Osteoblast (primary cell): Measurements from ENCODE around the gene GANAB. TPM values are rescaled to one million over a fixed set of nuclear protein-coding genes. Genes with fewer than 3 reads are reported as not detected.

Source experiments
- DNase-seq: peaks from one replicate; pipeline ENCODE4 v3.0.0; 2011; ENCODE audit warnings: low spot score, mixed read lengths; ENCODE audit not compliant: insufficient read length; ENCODE audit errors: missing footprints
- H2AFZ ChIP-seq: 2 replicates; pipeline ENCODE4 v1.6.0; 2011; ENCODE audit warnings: mild to moderate bottlenecking, low read length
- H3K27ac ChIP-seq: 2 replicates; pipeline ENCODE4 v1.5.1; 2011; ENCODE audit warnings: mild to moderate bottlenecking, low read depth, low read length, moderate library complexity
- H3K27me3 ChIP-seq: 2 replicates; pipeline ENCODE4 v1.6.0; 2012; ENCODE audit warnings: mild to moderate bottlenecking, control low read depth, inconsistent platforms, low read length, moderate library complexity; ENCODE audit not compliant: insufficient read depth
- H3K36me3 ChIP-seq: 2 replicates; pipeline ENCODE4 v1.5.1; 2011; ENCODE audit warnings: mild to moderate bottlenecking, low read length, control low read depth, moderate library complexity; ENCODE audit not compliant: insufficient read depth
- H3K4me1 ChIP-seq: 2 replicates; pipeline ENCODE4 v1.5.1; 2011; ENCODE audit warnings: mild to moderate bottlenecking, low read length, control low read depth, moderate library complexity; ENCODE audit not compliant: insufficient read depth
- H3K4me2 ChIP-seq: 2 replicates; pipeline ENCODE4 v1.6.0; 2011; ENCODE audit warnings: mild to moderate bottlenecking, low read length; ENCODE audit not compliant: insufficient read depth
- H3K4me3 ChIP-seq: fragments of 200-600 bp; sonication (generic); 3 replicates; pipeline ENCODE4 v1.5.1; 2012; ENCODE audit warnings: mild to moderate bottlenecking, low read length, inconsistent platforms; ENCODE audit not compliant: insufficient read depth
- H3K79me2 ChIP-seq: 2 replicates; pipeline ENCODE4 v1.6.0; 2012; ENCODE audit warnings: mild to moderate bottlenecking, low read length, control low read depth, inconsistent platforms; ENCODE audit not compliant: insufficient read depth
- H3K9me3 ChIP-seq: 2 replicates; pipeline ENCODE4 v1.5.1; 2011; ENCODE audit warnings: low read depth, low read length, control low read depth
- H4K20me1 ChIP-seq: 2 replicates; pipeline ENCODE4 v1.6.0; 2012; ENCODE audit warnings: mild to moderate bottlenecking, low read length, control low read depth; ENCODE audit not compliant: insufficient read depth
- total RNA-seq: library from RNA; depleted of rRNA; stranded (reverse); fragments of >200 nt; gene quantifications from 2 replicates; pipeline ENCODE4 v1.2.3, GENCODE V29; 2012
- TF ChIP-seq, protein P1 (sequence below): IDR thresholded peaks from 2 replicates; pipeline ENCODE4 v1.5.1; 2011; ENCODE audit warnings: mild to moderate bottlenecking, low read depth, low read length, moderate library complexity; ENCODE audit errors: extremely low read depth

GANAB gene
- total RNA-seq, 1 donor: 242 TPM

DNA sequence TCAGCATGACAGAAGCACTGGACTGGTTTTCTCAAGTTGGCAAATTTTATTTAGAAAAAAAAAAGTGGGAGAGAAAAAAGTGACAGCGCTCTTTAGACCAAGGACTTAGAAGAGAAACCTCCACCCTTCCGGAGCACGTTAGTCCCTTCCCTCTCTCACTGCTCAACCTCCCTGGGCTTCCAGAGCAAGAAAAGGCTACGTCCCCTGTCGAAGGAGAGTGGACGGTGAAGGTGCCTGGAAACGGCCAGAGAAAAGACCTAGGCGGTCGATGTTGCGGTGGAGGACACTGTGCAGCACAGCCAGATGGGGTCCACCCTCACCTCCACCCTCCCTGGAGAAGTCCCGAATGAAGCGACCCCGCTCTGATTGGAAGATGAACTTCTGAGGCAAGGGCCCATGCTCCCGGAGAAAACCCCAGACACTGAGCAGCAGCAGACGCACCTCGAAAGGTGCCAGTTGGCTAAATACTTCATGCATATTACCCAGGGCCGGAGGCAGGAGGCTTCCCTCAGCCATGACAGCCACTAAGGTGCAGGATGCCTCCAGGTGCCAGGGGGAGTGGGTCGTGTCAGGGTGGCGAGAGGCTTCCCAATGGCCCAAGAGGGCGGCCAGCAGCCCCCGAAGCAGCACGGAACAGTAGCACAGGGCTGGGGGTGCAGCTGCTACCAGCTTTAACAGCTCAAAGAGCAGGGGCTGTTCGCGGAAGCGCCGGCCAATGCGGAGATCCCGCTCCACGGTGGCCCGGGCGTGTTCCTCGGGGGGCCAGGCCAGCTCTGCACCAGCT, 604 bp upstream of the GANAB start:
- peaks cover 16% of the 10 kb centered on the region for H3K4me1 ChIP-seq
- no peaks in the 10 kb centered on the region for H3K27me3 ChIP-seq
- no peaks in the 10 kb centered on the region for H3K9me3 ChIP-seq
- H4K20me1 ChIP-seq: peaks cover 21% of the 10 kb centered on the region
- H3K79me2 ChIP-seq: peaks cover 66% of the 10 kb centered on the region
- TF ChIP-seq, protein P1, sequence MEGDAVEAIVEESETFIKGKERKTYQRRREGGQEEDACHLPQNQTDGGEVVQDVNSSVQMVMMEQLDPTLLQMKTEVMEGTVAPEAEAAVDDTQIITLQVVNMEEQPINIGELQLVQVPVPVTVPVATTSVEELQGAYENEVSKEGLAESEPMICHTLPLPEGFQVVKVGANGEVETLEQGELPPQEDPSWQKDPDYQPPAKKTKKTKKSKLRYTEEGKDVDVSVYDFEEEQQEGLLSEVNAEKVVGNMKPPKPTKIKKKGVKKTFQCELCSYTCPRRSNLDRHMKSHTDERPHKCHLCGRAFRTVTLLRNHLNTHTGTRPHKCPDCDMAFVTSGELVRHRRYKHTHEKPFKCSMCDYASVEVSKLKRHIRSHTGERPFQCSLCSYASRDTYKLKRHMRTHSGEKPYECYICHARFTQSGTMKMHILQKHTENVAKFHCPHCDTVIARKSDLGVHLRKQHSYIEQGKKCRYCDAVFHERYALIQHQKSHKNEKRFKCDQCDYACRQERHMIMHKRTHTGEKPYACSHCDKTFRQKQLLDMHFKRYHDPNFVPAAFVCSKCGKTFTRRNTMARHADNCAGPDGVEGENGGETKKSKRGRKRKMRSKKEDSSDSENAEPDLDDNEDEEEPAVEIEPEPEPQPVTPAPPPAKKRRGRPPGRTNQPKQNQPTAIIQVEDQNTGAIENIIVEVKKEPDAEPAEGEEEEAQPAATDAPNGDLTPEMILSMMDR: no peak
- H3K4me2 ChIP-seq: peak overlapping the region; percentile 81
- peak; percentile 65 for DNase-seq
- H3K36me3 ChIP-seq: peaks cover 37% of the 10 kb centered on the region
- H3K27ac ChIP-seq: peak overlapping the region; percentile 65
- H2AFZ ChIP-seq: peak overlapping the region; percentile 62
- H3K4me3 ChIP-seq: peak overlapping the region; percentile 46

DNA sequence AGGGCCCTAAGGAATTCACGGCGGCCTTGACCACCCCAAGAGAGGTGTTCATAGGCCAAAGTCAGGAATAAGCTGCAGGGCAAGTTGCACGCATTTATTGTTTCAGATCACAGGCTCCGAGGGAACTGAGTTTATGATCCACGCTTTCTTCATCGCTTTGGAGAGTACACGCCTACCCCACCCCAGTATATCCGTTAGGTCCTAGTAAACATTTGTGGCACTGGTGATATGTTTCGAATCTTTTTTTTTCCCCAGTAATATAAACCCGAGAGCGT, 805 bp downstream of the GANAB start:
- H3K36me3 ChIP-seq: peaks cover 37% of the 10 kb centered on the region
- H4K20me1 ChIP-seq: peaks cover 21% of the 10 kb centered on the region
- H3K27me3 ChIP-seq: no peaks in the 10 kb centered on the region
- H3K4me2 ChIP-seq: peak overlapping the region; percentile 98
- DNase-seq: peak; percentile 31
- no peaks in the 10 kb centered on the region for H3K9me3 ChIP-seq
- H3K79me2 ChIP-seq: peaks cover 66% of the 10 kb centered on the region
- H3K4me3 ChIP-seq: peak overlapping the region; percentile 99
- peak overlapping the region; percentile 90 for H2AFZ ChIP-seq
- TF ChIP-seq, protein P1: no peak
- peak overlapping the region; percentile 90 for H3K27ac ChIP-seq
- H3K4me1 ChIP-seq: peaks cover 10% of the 10 kb centered on the region

DNA sequence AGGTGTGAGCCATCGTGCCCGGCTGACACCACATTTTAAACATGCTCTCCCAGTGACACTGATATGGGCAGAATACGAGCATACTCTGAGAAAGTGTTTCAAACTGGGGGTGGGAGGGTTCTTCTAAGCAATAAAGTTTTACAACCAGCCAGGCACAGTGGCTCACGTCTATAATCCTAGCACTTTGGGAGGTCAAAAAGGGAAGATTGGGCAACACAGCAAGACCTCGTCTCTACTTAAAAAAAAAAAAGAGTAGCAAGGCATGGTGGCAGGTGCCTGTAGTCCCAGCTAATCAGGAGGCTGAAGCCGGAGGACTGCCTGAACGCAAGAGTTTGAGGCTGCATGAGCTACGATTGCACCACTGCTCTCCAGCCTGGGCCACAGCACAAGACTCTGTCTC, 2.2 kb downstream of the GANAB start:
- no peaks in the 10 kb centered on the region for H3K27me3 ChIP-seq
- no peak for DNase-seq
- no peak overlapping the region for H3K27ac ChIP-seq
- peaks cover 35% of the 10 kb centered on the region for H3K36me3 ChIP-seq
- H3K4me2 ChIP-seq: no peak overlapping the region
- H4K20me1 ChIP-seq: peaks cover 24% of the 10 kb centered on the region
- no peak overlapping the region for H3K4me3 ChIP-seq
- H2AFZ ChIP-seq: no peak overlapping the region
- H3K79me2 ChIP-seq: peaks cover 65% of the 10 kb centered on the region
- peaks cover 10% of the 10 kb centered on the region for H3K4me1 ChIP-seq
- TF ChIP-seq, protein P1: no peak
- no peaks in the 10 kb centered on the region for H3K9me3 ChIP-seq

DNA sequence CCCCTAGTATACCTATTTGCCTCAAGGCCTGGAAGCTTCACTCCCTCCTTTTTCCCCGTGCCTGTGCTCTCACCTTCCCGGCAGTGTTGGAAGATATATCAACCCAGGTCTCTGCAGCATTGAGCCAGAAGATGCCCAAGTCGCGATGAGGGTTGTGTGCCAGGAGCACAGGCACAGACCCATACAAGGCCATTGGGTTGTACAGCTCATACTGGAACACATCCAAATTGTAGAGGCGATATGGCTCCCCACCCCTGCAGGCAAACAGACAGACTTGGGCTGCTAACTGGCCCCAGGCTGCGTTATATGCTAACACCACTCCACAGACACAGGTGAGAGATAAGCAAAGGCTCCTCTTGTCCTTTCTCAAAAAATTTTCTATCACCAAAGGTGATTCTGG, 13.9 kb downstream of the GANAB start:
- H3K27me3 ChIP-seq: no peaks in the 10 kb centered on the region
- peak; percentile 22 for DNase-seq
- TF ChIP-seq, protein P1: no peak

More for the DNA sequence above, 13.9 kb downstream of the GANAB start:
- Histone ChIP-seq H4K20me1 (no peaks in the 10 kb centered on the region), H3K79me2 (peaks cover 11% of the 10 kb centered on the region), H3K4me2 (no peak overlapping the region), H3K4me3 (no peak overlapping the region), H2AFZ (no peak overlapping the region), H3K27ac (no peak overlapping the region), H3K9me3 (no peaks in the 10 kb centered on the region), H3K36me3 (peaks cover 85% of the 10 kb centered on the region), H3K4me1 (no peaks in the 10 kb centered on the region)
